ENCODE results near the gene CD300A.
A peak's percentile ranks its signal among the peaks of the same experiment; 100 is the strongest.

The CD300A gene

DNA sequence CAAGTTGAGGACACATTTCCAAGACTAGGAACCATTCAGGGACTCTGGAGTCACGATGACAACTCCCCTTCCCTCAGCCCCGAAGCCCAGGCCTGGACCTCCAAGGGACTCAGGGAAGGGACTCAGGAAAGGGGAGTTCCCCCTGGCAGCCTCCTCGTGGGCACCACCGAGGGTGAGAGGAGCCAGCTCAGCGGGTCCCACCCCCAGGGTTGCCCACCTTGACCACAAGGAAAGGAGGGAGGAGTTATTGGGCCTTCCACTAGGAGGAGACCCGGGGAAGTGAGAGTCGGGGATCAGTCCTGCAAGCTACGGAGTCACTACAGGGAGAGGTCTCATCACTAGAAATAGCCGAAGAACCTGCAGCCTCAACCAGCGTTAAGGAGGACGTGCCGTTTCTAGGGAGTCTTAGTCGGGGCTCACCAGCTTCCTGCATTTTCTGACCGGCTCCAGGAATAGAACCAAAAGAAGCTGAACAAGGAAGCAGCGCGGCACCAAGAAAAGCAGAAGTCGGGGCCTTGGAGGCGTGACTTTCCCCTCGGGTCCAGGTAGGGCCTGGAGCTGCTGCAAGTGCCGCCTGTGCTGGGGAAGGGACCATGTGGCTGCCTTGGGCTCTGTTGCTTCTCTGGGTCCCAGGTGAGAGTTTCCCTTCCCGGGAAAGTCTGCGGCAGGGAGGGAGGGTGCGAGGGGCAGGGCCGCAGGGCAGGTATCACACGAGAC is at the start of gene CD300A:
Gene CD300A (plus strand): TSS at position 524 of the 717 bp plus-strand sequence. CDS start 70 bp downstream, at position 594.
- no peak within 1 kb of the TSS for H3K4me3 ChIP-seq
- H3K4me1 ChIP-seq = no peaks in the 10 kb centered on the region
- in situ Hi-C loops (cut with MboI; ENCODE audit: low sequenced_read_pairs) = no loop called here
- H3K36me3 ChIP-seq (replicated peaks) = no peaks in the 10 kb centered on the region
- H3K9me3 ChIP-seq = no peaks in the 10 kb centered on the region
- DNase-seq (ENCODE audit: low spot score in 2 of 2) = no peak
- H3K27me3 ChIP-seq (ENCODE audit: low read depth) = no peaks in the 10 kb centered on the region

DNA sequence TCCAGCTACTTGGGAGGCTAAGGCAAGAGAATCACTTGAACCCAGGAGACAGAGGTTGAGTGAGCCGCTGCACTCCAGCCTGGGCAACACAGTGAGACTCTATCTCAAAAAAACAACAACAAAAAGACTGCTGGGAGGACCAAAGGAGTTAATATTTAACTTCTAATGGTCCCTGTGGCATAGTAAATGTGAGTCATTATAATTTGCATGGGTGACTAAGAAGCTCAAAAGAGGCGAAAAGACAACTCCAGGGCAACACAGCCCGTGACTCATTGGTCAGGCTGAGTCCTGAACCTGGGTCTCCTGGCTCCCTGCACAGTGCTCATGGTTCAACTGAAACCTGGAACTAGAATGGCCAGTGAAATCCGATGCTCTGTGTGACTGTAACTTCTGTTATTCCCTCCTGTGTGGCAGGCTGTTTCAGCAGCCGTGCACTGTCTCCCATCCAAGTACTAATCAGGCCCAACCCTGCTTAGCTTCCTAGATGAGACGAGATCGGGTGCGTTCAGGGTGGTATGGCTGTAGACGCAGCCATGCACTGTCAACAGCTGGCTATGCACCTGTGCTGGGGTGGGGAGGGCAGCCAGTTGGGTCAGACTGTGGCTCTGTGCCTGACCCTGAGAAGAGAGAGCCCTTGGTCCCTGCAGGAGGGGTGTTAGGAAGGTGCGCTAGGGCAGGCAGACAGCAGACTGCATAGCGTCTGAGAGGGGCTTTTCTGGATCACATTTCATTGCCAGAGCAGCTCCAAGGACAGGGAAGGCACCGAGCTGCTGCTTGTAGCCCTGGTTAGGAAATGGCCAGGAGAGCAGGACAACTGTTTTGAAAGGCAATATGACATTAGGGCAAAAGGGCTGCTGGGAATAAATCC is 49.0 kb upstream of the CD300A start:
- Histone ChIP-seq H3K27me3 (ENCODE audit: low read depth) (no peaks in the 10 kb centered on the region), H3K4me1 (no peaks in the 10 kb centered on the region)
- no peak for DNase-seq (ENCODE audit: low spot score in 2 of 2)

DNA sequence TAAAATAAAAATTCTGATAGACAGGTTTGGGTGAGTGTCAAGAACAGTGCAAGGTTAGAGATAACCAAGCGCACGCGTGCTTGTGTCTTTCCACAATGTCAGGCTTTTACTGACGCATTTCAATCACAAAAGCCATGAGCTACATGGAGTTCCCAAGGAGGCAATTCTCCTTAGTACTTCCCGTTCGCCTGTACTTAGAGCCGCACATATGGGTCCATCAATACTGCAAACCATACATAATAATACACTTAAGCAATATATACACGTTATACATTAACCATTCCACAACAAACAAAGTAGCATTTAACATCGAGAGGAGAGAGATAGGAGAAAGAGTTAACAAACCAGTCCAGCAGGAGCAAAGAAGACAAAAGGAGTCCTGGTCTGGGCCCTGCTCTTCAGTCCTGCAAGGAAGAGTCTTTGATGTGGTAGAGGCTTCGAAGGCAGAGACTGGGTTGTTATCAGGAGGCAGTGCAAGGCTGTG is 46.5 kb upstream of the CD300A start:
- Histone ChIP-seq H3K36me3 (replicated peaks) (no peaks in the 10 kb centered on the region), H3K9me3 (no peaks in the 10 kb centered on the region), H3K27me3 (ENCODE audit: low read depth) (no peaks in the 10 kb centered on the region), H3K4me3 (no peak overlapping the region), H3K4me1 (no peaks in the 10 kb centered on the region)
- no peak for DNase-seq (ENCODE audit: low spot score in 2 of 2)
- in situ Hi-C loops (cut with MboI; ENCODE audit: low sequenced_read_pairs) = no loop called here

More for the DNA sequence above, 49.0 kb upstream of the CD300A start:
- H3K9me3 ChIP-seq = no peaks in the 10 kb centered on the region
- no peaks in the 10 kb centered on the region for H3K36me3 ChIP-seq (replicated peaks)
- in situ Hi-C loops (cut with MboI; ENCODE audit: low sequenced_read_pairs) = no loop called here
- H3K4me3 ChIP-seq = no peak overlapping the region

DNA sequence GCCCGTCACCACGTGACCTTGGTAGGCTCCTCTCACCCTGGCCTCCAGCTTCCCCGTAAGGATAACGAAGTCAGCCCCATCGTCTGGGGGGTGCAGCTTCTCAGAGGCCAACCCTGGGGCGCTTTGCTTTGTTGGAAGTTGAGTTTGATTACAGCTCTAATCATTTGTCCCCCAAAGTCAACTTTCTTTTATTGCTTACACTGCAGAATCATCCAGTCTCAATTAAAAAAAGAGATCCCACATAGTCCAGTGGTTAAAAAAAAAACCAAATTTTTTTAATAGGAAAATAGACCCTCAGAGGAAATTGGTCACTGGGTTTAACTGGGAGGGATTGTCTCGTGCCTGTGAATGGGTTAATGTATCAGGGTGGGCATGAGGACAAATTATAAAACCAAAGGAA is 42.3 kb upstream of the CD300A start:
- no peak overlapping the region for H3K4me3 ChIP-seq
- in situ Hi-C loops (cut with MboI; ENCODE audit: low sequenced_read_pairs) = no loop called here
- DNase-seq (ENCODE audit: low spot score in 2 of 2) = no peak
- H3K36me3 ChIP-seq (replicated peaks) = no peaks in the 10 kb centered on the region
- H3K4me1 ChIP-seq = no peaks in the 10 kb centered on the region
- H3K27me3 ChIP-seq (ENCODE audit: low read depth) = no peaks in the 10 kb centered on the region
- H3K9me3 ChIP-seq = no peaks in the 10 kb centered on the region

DNA sequence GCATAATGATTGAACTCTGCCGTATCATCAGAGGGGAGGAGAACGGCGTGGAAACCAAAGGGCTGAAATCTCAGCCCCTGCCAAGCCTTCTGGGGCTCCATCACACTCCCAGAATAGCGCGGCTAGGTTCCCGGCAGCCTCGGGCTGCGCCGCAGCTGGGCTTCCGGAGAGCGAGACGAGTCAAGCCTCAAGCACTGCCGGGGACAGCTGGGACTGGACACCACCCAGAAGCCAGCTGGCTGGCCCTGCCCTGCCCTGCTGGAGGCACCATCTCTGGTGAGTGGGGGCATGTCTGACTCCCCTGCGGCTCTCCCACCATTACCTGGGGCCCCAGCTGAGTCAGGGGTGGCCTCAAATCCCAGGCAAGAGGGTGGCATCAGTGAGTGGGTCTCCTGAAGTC is 41.8 kb upstream of the CD300A start:
- in situ Hi-C loops (cut with MboI; ENCODE audit: low sequenced_read_pairs) = no loop called here
- H3K4me3 ChIP-seq = no peak overlapping the region
- no peaks in the 10 kb centered on the region for H3K9me3 ChIP-seq
- H3K4me1 ChIP-seq = peaks cover under 1% of the 10 kb centered on the region; the same call in 1 of the 2 replicates
- no peak for DNase-seq (ENCODE audit: low spot score in 2 of 2)
- no peaks in the 10 kb centered on the region for H3K36me3 ChIP-seq (replicated peaks)
- H3K27me3 ChIP-seq (ENCODE audit: low read depth) = no peaks in the 10 kb centered on the region

DNA sequence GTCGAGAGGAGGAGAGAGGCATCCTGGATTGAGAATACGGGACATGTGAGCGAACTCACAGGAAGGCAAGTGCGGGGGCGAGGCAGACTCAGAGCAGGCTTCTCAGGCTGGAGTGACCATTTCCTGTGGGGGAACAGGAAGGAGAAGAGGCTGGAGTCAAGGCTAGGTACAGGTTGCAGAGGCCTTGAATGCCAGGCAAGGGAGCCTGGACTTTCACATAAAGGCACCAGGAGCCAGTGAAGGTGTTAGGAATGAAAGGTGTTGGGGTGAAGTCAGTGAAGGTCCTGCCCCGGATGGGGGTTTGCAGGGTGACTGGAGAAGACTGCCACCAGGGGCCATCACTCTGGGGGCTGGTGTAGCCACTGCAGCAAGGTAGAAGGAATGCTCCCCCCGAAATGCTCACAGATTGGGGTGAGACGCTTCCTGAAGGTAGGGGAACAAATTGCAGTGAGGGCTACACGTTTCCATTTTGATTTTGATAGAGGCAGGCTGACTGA is 39.8 kb upstream of the CD300A start:
- Histone ChIP-seq H3K4me3 (no peak overlapping the region), H3K9me3 (no peaks in the 10 kb centered on the region), H3K4me1 (peaks cover 17% of the 10 kb centered on the region), H3K27me3 (ENCODE audit: low read depth) (no peaks in the 10 kb centered on the region), H3K36me3 (replicated peaks) (no peaks in the 10 kb centered on the region)
- in situ Hi-C loops (cut with MboI; ENCODE audit: low sequenced_read_pairs) = no loop called here
- no peak for DNase-seq (ENCODE audit: low spot score in 2 of 2)

DNA sequence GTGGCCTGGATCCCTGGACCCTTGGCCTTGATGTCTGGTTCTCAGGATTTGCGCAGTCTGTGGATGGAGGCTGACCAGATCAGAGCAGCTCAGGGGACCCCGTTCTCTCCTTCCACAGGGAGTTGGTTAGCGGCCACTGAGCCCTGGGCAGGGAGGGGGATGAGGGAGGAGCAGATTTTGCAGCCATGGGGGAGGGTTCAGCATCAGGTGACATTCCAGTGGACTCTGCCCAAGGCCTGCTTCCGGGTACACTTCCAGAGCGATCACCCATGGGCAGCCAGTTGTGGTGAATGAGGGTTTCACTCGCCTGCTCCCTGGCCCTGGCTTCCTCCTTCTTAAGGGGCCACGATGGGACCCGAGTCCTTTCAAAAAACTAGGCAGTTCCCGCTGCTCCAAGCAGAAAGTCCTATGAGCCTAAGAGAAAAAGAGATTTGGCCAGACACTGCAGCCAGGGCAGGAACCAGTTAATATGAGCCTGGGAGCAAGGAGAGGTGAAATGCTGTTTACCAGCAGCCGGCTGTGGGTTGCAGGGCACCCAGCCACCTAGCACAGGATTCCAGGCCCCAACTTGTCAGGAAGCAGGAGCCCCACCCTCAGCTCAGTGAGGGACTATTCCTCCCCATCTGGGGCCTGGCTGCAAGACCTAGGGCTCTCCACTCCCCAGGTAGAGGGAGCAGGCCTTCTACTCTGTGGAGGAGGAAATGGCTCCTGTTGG is 39.2 kb upstream of the CD300A start:
- peaks cover 19% of the 10 kb centered on the region for H3K4me1 ChIP-seq
- no peak for DNase-seq (ENCODE audit: low spot score in 2 of 2)
- in situ Hi-C loops (cut with MboI; ENCODE audit: low sequenced_read_pairs) = no loop called here
- H3K9me3 ChIP-seq = no peaks in the 10 kb centered on the region
- H3K4me3 ChIP-seq = no peak overlapping the region
- no peaks in the 10 kb centered on the region for H3K36me3 ChIP-seq (replicated peaks)
- H3K27me3 ChIP-seq (ENCODE audit: low read depth) = no peaks in the 10 kb centered on the region

DNA sequence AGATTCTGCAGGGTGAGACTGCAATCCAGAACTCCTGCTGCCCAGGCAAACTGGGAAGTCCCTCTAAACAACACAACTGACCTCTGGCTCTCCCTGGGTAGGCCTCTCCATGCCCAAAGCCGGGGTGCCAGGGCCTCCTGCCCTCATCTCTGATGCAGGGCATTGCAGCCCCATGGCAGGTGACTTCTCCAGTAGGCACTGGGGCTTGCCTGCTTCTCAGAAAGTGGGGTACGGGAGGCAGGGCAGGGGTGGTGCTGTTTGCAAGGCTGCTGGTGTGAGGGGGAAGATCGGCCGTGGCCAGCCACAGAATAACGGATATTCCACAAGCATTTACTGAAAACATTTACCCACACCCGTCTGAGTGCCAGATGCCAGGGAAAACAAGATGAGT is 38.7 kb upstream of the CD300A start:
- H3K27me3 ChIP-seq (ENCODE audit: low read depth) = no peaks in the 10 kb centered on the region
- no peak overlapping the region for H3K4me3 ChIP-seq
- no peak for DNase-seq (ENCODE audit: low spot score in 2 of 2)
- H3K36me3 ChIP-seq (replicated peaks) = no peaks in the 10 kb centered on the region
- H3K9me3 ChIP-seq = no peaks in the 10 kb centered on the region
- H3K4me1 ChIP-seq = peaks cover 20% of the 10 kb centered on the region
- in situ Hi-C loops (cut with MboI; ENCODE audit: low sequenced_read_pairs) = no loop called here

DNA sequence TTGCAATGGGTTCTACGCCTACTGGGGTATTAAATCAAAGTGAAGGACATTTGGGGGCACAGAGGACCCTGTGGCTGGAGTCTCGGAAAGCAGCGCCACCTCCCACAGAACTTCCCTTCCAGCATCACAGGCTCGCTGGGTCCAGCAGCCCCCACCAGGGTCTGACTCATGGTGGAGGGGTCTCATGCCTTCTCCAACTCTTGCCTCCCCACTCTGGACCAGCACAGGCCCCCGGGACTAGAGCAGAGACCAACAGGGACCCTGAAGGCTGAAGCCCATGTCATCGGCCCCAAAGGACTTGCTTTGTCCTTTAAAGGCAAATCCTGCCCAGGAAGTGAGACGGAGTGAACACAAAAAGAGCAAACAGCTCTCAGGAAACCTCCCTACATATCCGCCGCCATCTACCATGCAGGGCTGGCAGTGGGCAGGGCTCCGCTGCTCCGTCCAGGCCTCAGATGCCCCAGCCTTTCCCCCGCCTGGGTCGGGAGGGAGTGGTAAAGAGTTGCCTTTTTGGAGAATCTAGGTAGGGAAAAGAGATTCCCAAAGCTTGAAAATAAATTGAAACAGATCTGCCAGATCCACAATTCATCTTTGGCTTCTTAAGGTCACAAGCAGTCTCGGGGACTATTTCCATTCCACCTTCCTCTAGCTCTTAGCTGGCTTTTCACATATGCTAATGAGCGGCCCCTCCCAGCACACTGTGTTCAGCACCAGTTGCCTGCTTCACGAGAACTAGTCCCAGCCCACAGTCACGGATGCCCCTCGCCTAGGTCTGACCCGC is 36.6 kb upstream of the CD300A start:
- in situ Hi-C loops (cut with MboI; ENCODE audit: low sequenced_read_pairs) = no loop called here
- H3K36me3 ChIP-seq (replicated peaks) = no peaks in the 10 kb centered on the region

DNA sequence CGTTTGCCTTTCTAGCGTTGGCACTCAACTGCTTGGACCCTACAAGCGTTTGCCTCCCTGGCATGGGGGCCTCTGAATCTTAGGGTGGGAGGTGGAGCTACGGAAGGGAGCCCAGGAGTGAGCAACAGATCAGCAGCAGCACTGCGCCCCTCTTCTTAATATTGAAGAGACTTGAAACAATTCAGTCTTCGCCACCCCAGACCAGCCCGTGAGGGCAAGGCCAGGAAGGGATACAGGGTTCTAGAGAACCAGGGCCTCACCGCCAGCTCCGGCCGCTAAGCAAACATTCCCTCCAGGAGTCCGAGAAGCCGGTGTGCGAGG is 36.1 kb upstream of the CD300A start:
- H3K9me3 ChIP-seq = no peaks in the 10 kb centered on the region
- in situ Hi-C loops (cut with MboI; ENCODE audit: low sequenced_read_pairs) = no loop called here
- no peak for DNase-seq (ENCODE audit: low spot score in 2 of 2)

More for the DNA sequence above, 36.6 kb upstream of the CD300A start:
- H3K4me3 ChIP-seq = peak overlapping the region; percentile 53
- H3K9me3 ChIP-seq = no peaks in the 10 kb centered on the region
- H3K27me3 ChIP-seq (ENCODE audit: low read depth) = no peaks in the 10 kb centered on the region
- DNase-seq (ENCODE audit: low spot score in 2 of 2) = peak; percentile 23 to 72
- peaks cover 23% of the 10 kb centered on the region for H3K4me1 ChIP-seq

DNA sequence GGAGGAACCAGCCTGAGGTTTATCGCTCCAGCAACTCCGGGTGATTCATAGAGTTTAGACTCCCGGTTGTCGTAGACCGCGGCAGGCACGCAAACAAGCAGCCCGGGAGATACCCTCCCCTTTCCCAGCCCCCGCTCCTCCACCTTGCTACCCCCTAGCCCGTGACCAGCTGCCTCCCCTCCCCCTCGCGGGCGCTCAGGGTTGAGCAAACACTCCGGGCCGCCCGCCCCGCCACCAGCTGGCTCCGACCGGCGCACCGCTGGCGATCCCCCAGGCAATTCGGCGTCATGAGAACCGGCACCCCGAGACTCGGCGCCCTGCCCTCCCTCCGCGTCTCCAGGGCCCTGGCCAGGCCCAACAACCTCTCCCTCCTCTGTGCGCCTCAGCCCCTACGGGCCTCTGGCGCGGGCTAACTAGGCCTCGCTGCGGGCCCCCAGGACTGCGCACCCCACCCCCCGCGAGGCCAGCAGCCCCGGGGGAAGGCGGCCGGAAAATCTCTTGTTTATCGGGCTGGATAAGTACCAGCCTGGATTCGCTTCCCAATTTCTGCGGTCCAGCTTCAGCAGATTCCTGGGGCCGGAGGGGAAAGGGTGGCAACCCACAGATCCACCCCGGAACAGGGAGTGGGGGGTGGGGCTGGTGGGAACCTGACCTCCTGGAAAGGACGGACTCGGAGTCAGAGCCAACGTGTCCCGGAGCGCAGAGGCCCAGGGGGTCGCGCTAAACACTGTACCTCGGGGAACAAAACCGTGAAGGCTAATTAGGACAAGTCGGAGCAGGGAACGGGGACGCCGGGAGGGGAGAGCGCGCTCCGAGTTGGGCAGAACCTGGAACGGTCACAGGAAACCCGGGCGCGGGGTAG is 35.5 kb upstream of the CD300A start:
- in situ Hi-C loops (cut with MboI; ENCODE audit: low sequenced_read_pairs) = no loop called here
- Histone ChIP-seq H3K36me3 (replicated peaks) (no peaks in the 10 kb centered on the region), H3K9me3 (no peaks in the 10 kb centered on the region), H3K27me3 (ENCODE audit: low read depth) (no peaks in the 10 kb centered on the region), H3K4me3 (peak overlapping the region; percentile 53), H3K4me1 (peaks cover 23% of the 10 kb centered on the region)
- peak; percentile 63 to 85 for DNase-seq (ENCODE audit: low spot score in 2 of 2)

More for the DNA sequence above, 36.1 kb upstream of the CD300A start:
- no peaks in the 10 kb centered on the region for H3K27me3 ChIP-seq (ENCODE audit: low read depth)
- H3K4me1 ChIP-seq = peaks cover 23% of the 10 kb centered on the region
- no peaks in the 10 kb centered on the region for H3K36me3 ChIP-seq (replicated peaks)
- H3K4me3 ChIP-seq = peak overlapping the region; percentile 53

DNA sequence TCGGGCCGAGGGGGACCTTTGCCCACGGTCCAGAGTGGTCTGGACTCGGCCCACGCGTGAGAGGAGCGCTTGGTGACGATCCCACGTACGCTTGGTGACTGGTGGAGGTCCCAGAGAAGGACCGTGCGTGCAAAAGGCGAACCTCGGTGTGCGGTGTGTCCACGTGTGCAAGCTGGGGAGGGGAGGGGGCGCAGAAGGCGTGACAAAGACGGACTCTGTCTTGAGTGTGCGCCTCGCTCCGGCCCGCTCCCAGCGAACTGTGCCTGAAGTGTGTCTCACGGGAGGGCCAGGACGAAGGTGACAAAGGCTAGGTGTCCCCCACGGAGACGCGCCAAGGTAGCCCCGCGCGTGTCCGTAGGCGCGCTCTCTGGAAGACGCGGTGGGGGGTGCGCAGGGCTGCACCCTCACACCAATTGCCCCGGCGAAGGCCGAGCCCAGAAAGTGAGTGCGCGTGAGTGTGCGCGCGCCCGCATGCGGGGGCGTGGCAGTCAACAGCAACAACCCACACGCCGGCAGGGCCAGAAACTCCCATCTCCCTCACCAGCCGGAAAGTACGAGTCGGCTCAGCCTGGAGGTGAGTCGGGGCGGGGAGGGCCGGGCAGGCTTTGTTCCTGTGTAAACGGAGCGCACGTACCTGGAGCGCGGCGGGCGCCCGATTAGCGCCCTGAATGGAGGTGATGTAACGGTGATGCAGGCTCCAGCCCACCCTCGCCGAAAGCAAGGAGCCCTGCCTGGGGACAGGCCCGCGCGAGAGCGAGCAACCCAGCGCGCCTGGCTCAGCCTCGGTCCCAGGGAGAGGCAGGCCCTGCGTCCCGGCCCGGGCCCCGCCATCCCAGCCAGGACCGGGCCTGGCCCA is 34.6 kb upstream of the CD300A start, which contains the start of gene GPRC5C:
Gene GPRC5C (plus strand): TSS at position 521 of the 856 bp plus-strand sequence. CDS start 7,689 bp downstream, outside the sequence.
- Histone ChIP-seq H3K36me3 (replicated peaks) (no peaks in the 10 kb centered on the region), H3K4me1 (peaks cover 23% of the 10 kb centered on the region), H3K27me3 (ENCODE audit: low read depth) (no peaks in the 10 kb centered on the region), H3K9me3 (peaks cover 3% of the 10 kb centered on the region; the same call in 1 of the 2 replicates), H3K4me3 (peak within 1 kb of the TSS; percentile 53)
- in situ Hi-C loops (cut with MboI; ENCODE audit: low sequenced_read_pairs) = no loop called here
- peak; percentile 63 to 87 for DNase-seq (ENCODE audit: low spot score in 2 of 2)
